SK-N-MC (cell line): ENCODE results near the gene SLC25A44.

ENCODE experiments used
- EZH2 ChIP-seq: fragments of 200-600 bp; sonication (generic); IDR thresholded peaks from one replicate; pipeline ENCODE4 v1.6.1; 2017; ENCODE audit warnings: antibody characterized with exemption
- POLR2AphosphoS5 ChIP-seq: IDR thresholded peaks from 2 replicates; pipeline ENCODE4 v1.6.1; 2012; ENCODE audit warnings: mild to moderate bottlenecking, low read depth, low read length, borderline replicate concordance

DNA sequence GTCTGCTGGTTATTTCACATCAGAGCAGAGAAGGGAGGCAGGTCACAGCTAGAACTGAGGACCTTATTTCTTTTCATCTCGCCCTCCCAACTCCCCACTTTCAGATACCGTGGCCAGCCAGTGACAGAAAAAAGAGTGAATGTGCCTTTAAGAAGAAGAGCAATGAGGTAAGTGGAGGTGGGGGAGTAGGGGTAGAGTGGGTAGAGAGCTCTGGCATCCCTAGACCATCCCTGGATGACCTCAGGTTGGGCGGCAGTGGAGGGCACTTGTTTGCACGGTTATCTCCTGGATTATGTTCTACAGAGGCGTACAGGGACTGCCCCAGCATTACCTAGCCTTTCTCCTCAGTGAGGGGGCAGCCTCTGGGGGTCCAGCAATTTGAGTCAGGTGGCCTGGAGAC is 35.9 kb upstream of the SLC25A44 start:
- TF ChIP-seq EZH2 = no peak
- no peak for TF ChIP-seq POLR2AphosphoS5
